MM.1S (cell line): ENCODE measurements around the gene GUCA2A.

ENCODE experiments used
- DNase-seq: peaks from one replicate; pipeline ENCODE4 v3.0.0-alpha.2; 2015
- H2AFZ ChIP-seq: fragments of 300-600 bp; sonication (generic); 2 replicates; pipeline ENCODE4 v1.6.0; 2016; ENCODE audit warnings: antibody characterized with exemption, low read length
- H3F3A ChIP-seq: fragments of 300-600 bp; sonication (generic); 2 replicates; pipeline ENCODE4 v1.6.1; 2016; ENCODE audit warnings: mild to moderate bottlenecking, antibody characterized with exemption, low read length, moderate library complexity, mixed read lengths; ENCODE audit not compliant: insufficient read depth
- H3K27ac ChIP-seq: fragments of 300-600 bp; sonication (generic); 2 replicates; pipeline ENCODE4 v1.5.1; 2016; ENCODE audit warnings: mild to moderate bottlenecking, low read length
- H3K27me3 ChIP-seq: fragments of 300-600 bp; sonication (generic); replicated peaks from 2 replicates; pipeline ENCODE4 v1.6.0; 2016; ENCODE audit warnings: low read length; ENCODE audit not compliant: insufficient read depth
- H3K36me3 ChIP-seq: fragments of 300-600 bp; sonication (generic); replicated peaks from 2 replicates; pipeline ENCODE4 v1.6.1; 2016; ENCODE audit warnings: mild to moderate bottlenecking, low read length, mixed read lengths; ENCODE audit not compliant: insufficient read depth
- H3K4me1 ChIP-seq: fragments of 300-600 bp; sonication (generic); 2 replicates; pipeline ENCODE4 v1.6.1; 2016; ENCODE audit warnings: low read length, mixed read lengths
- H3K4me2 ChIP-seq: fragments of 300-600 bp; sonication (generic); 2 replicates; pipeline ENCODE4 v1.6.0; 2016; ENCODE audit warnings: low read depth, low read length
- H3K4me3 ChIP-seq: fragments of 300-600 bp; sonication (generic); 2 replicates; pipeline ENCODE4 v1.5.1; 2016; ENCODE audit warnings: low read length, mixed read lengths
- H3K79me2 ChIP-seq: fragments of 300-600 bp; sonication (generic); 2 replicates; pipeline ENCODE4 v1.6.1; 2016; ENCODE audit warnings: mixed run types, low read length, mixed read lengths
- H3K9ac ChIP-seq: fragments of 300-600 bp; sonication (generic); 2 replicates; pipeline ENCODE4 v1.6.1; 2016; ENCODE audit warnings: low read length, mixed read lengths
- H3K9me2 ChIP-seq: fragments of 300-600 bp; sonication (generic); replicated peaks from 2 replicates; pipeline ENCODE4 v1.6.1; 2016; ENCODE audit warnings: mild to moderate bottlenecking, low read length, mixed read lengths; ENCODE audit not compliant: insufficient read depth
- H3K9me3 ChIP-seq: fragments of 300-600 bp; sonication (generic); replicated peaks from 2 replicates; pipeline ENCODE4 v1.6.1; 2016; ENCODE audit warnings: mild to moderate bottlenecking, low read length, mixed read lengths; ENCODE audit not compliant: insufficient read depth
- H4K20me1 ChIP-seq: fragments of 300-600 bp; sonication (generic); 2 replicates; pipeline ENCODE4 v1.6.1; 2016; ENCODE audit warnings: mild to moderate bottlenecking, low read length, moderate library complexity, mixed read lengths; ENCODE audit not compliant: insufficient read depth
- CTCF ChIP-seq: fragments of 300-600 bp; sonication (generic); IDR thresholded peaks from 2 replicates; pipeline ENCODE4 v1.5.1; 2016; ENCODE audit warnings: antibody characterized with exemption, low read length, mixed read lengths
- EZH2 ChIP-seq: fragments of 300-600 bp; sonication (generic); optimal IDR thresholded peaks from 2 replicates; pipeline ENCODE3; 2017; ENCODE audit warnings: low read depth, mild to moderate bottlenecking, antibody characterized with exemption, low read length, mixed read lengths
- EZH2phosphoT487 ChIP-seq: fragments of 300-600 bp; sonication (generic); IDR thresholded peaks from 2 replicates; pipeline ENCODE4 v1.6.1; 2018; ENCODE audit warnings: antibody characterized with exemption, low read length

GUCA2A gene

GRCh38 chr1:42154685-42155084 lies 9.9 kb downstream of the GUCA2A start:
- Histone ChIP-seq H2AFZ (no peak overlapping the region), H3K9me3 (no peaks in the 10 kb centered on the region), H3F3A (no peaks in the 10 kb centered on the region), H3K27me3 (no peaks in the 10 kb centered on the region), H3K4me3 (no peak overlapping the region), H3K27ac (no peak overlapping the region), H3K36me3 (no peaks in the 10 kb centered on the region), H3K79me2 (no peaks in the 10 kb centered on the region), H3K4me1 (no peaks in the 10 kb centered on the region), H3K9me2 (no peaks in the 10 kb centered on the region), H3K4me2 (no peak overlapping the region), H3K9ac (no peak overlapping the region), H4K20me1 (no peaks in the 10 kb centered on the region)
- no peak for DNase-seq
- TF ChIP-seq EZH2phosphoT487 (no peak), EZH2 (no peak), CTCF (no peak)

GRCh38 chr1:42153624-42154023 lies 10.9 kb downstream of the GUCA2A start:
- Histone ChIP-seq H3K79me2 (no peaks in the 10 kb centered on the region), H3K36me3 (no peaks in the 10 kb centered on the region)
- TF ChIP-seq EZH2 (no peak), EZH2phosphoT487 (no peak), CTCF (no peak)

GRCh38 chr1:42152907-42153600 lies 11.5 kb downstream of the GUCA2A start, which contains the start of gene GUCA2B:
Gene GUCA2B, plus strand, starts transcription at chr1:42153410. Its CDS starts 41 bp downstream, at chr1:42153451.
- no peak for TF ChIP-seq CTCF
- no peak for TF ChIP-seq EZH2phosphoT487
- no peak for TF ChIP-seq EZH2
- no peak within 1 kb of the TSS for H2AFZ ChIP-seq
- DNase-seq: no peak
- H3K4me3 ChIP-seq: no peak within 1 kb of the TSS
- H3K79me2 ChIP-seq: no peaks in the 10 kb centered on the region
- H3K36me3 ChIP-seq: no peaks in the 10 kb centered on the region
- no peaks in the 10 kb centered on the region for H3K9me2 ChIP-seq
- no peaks in the 10 kb centered on the region for H3K4me1 ChIP-seq
- H3K9me3 ChIP-seq: no peaks in the 10 kb centered on the region
- no peaks in the 10 kb centered on the region for H4K20me1 ChIP-seq
- H3K4me2 ChIP-seq: no peak within 1 kb of the TSS
- H3K27ac ChIP-seq: no peak within 1 kb of the TSS
- H3K9ac ChIP-seq: no peak within 1 kb of the TSS
- H3K27me3 ChIP-seq: no peaks in the 10 kb centered on the region
- H3F3A ChIP-seq: no peaks in the 10 kb centered on the region

More at GRCh38 chr1:42153624-42154023, 10.9 kb downstream of the GUCA2A start:
- Histone ChIP-seq H3K4me2 (no peak overlapping the region), H3K27ac (no peak overlapping the region), H3K9me3 (no peaks in the 10 kb centered on the region), H3K27me3 (no peaks in the 10 kb centered on the region), H3K4me3 (no peak overlapping the region), H3K9ac (no peak overlapping the region), H4K20me1 (no peaks in the 10 kb centered on the region), H3K9me2 (no peaks in the 10 kb centered on the region), H3F3A (no peaks in the 10 kb centered on the region), H3K4me1 (no peaks in the 10 kb centered on the region), H2AFZ (no peak overlapping the region)
- no peak for DNase-seq
